Stomach smooth muscle (tissue), 2 donors: Measurements from ENCODE around the gene MAN1B1.

Experiments used
- H3K27ac ChIP-seq: one replicate; pipeline ENCODE4 v1.7.0; 2013; ENCODE audit warnings: mild to moderate bottlenecking, low read length, inconsistent platforms
- H3K27me3 ChIP-seq, 2 donors: one replicate each; pipeline ENCODE4 v1.7.0; 2013; ENCODE audit warnings: low read length in 2 of 2; ENCODE audit not compliant: insufficient read depth in 2 of 2, control insufficient read depth in 1 of 2
- H3K36me3 ChIP-seq, 2 donors: one replicate each; pipeline ENCODE4 v1.7.0; 2013; ENCODE audit warnings: low read length in 2 of 2; ENCODE audit not compliant: control insufficient read depth in 2 of 2, insufficient read depth in 2 of 2
- H3K4me1 ChIP-seq: one replicate; pipeline ENCODE4 v1.7.0; 2013; ENCODE audit warnings: low read length; ENCODE audit not compliant: control insufficient read depth, insufficient read depth
- H3K4me3 ChIP-seq, 2 donors: one replicate each; pipeline ENCODE4 v1.7.0; 2013; ENCODE audit warnings: low read length in 2 of 2
- H3K9ac ChIP-seq, 2 donors: one replicate each; pipeline ENCODE4 v1.7.0; 2013; ENCODE audit warnings: low read length in 2 of 2, mild to moderate bottlenecking in 1 of 2
- H3K9me3 ChIP-seq, 2 donors: one replicate each; pipeline ENCODE4 v1.7.0; 2013; ENCODE audit warnings: low read length in 2 of 2; ENCODE audit not compliant: control insufficient read depth in 2 of 2
- donor health status: healthy.
- donor health status: Pancreatic carcinoma.

The MAN1B1 gene

GRCh38 chr9:137044502-137045177, 42.1 kb upstream of the MAN1B1 start:
- Histone ChIP-seq H3K27ac (peak overlapping the region; percentile 46), H3K4me1 (peaks cover 29% of the 10 kb centered on the region), H3K36me3 (peaks cover 2% of the 10 kb centered on the region in 2 donors), H3K9me3 (no peaks in the 10 kb centered on the region), H3K27me3 (peaks cover 20 to 23% of the 10 kb centered on the region in 2 donors), H3K9ac (peak overlapping the region; percentile 59 to 66), H3K4me3 (peak overlapping the region; percentile 65 to 78)

- peaks cover 29% of the 10 kb centered on the region for H3K4me1 ChIP-seq
- peaks cover 25 to 32% of the 10 kb centered on the region in 2 donors for H3K27me3 ChIP-seq
- H3K27ac ChIP-seq = peak overlapping the region; percentile 24
- H3K4me3 ChIP-seq = peak overlapping the region; percentile 69 to 78
- peak overlapping the region; percentile 59 to 66 for H3K9ac ChIP-seq
- H3K36me3 ChIP-seq = no peaks in the 10 kb centered on the region
- H3K9me3 ChIP-seq = no peaks in the 10 kb centered on the region
Measured at GRCh38 chr9:137045294-137046087, 41.3 kb upstream of the MAN1B1 start.

GRCh38 chr9:137046088-137046787, 40.5 kb upstream of the MAN1B1 start, which contains the start of gene NPDC1:
Gene NPDC1 (minus strand): TSS chr9:137046177. CDS start chr9:137045989, 188 bp downstream.
- Histone ChIP-seq H3K9ac (peak within 1 kb of the TSS; percentile 59 to 66), H3K9me3 (no peaks in the 10 kb centered on the region), H3K27ac (peak within 1 kb of the TSS; percentile 24), H3K36me3 (no peaks in the 10 kb centered on the region), H3K4me3 (peak within 1 kb of the TSS; percentile 69 to 78), H3K4me1 (peaks cover 29% of the 10 kb centered on the region), H3K27me3 (peaks cover 31 to 39% of the 10 kb centered on the region in 2 donors)

- peaks cover 44 to 63% of the 10 kb centered on the region in 2 donors for H3K27me3 ChIP-seq
- peaks cover 40% of the 10 kb centered on the region for H3K4me1 ChIP-seq
- H3K4me3 ChIP-seq = no peak overlapping the region
- no peaks in the 10 kb centered on the region for H3K36me3 ChIP-seq
- H3K9me3 ChIP-seq = no peaks in the 10 kb centered on the region
- no peak overlapping the region for H3K9ac ChIP-seq
- H3K27ac ChIP-seq = no peak overlapping the region
Measured at GRCh38 chr9:137048655-137049543, 37.9 kb upstream of the MAN1B1 start.

DNA sequence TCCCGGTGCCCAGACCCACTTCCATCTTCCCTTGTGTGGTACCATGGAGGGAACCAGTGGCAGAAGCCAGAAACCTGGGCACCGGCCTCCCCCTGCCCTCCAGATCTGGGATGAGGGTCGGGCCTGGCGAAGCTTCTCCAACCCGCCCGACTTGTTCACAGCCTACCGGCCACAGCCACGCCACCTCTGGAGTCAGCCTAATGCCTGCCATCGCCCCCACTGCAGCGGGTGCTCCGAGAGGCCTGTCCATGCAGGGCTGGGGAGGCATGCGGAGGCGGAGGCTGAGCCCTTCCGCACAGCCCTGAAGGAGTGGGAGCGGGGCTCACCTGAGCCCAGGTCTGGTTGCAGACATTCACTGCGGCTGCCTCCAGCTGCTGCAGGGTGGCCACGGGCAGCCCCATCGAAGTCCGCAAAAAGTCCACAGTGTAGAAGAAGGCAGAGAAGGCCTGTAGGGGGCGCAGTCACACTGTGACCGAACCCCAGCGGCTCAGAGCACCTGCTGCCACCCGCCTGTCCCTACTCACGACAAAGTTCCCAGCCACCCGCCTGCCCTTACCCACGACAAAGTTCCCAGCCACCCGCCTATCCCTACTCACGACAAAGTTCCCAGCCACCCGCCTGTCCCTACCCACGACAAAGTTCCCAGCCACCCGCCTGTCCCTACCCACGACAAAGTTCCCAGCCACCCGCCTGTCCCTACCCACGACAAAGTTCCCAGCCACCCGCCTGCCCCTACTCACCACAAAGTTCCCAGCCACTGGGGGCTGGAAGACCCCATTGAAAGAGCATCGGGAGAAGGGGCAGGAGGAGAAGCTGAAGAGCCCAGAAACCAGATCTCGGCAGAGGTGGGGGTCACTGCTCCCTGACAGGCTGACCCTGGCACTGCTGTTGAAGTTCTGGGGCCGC, 37.0 kb upstream of the MAN1B1 start:
- H3K27ac ChIP-seq = no peak overlapping the region
- H3K4me3 ChIP-seq = no peak overlapping the region
- no peaks in the 10 kb centered on the region for H3K36me3 ChIP-seq
- peaks cover 40% of the 10 kb centered on the region for H3K4me1 ChIP-seq
- H3K9me3 ChIP-seq = no peaks in the 10 kb centered on the region
- no peak overlapping the region for H3K9ac ChIP-seq
- peaks cover 44 to 63% of the 10 kb centered on the region in 2 donors for H3K27me3 ChIP-seq

- Histone ChIP-seq H3K36me3 (no peaks in the 10 kb centered on the region), H3K4me3 (no peak overlapping the region), H3K27ac (no peak overlapping the region), H3K27me3 (peaks cover 44 to 63% of the 10 kb centered on the region in 2 donors), H3K9ac (no peak overlapping the region), H3K4me1 (peaks cover 42% of the 10 kb centered on the region), H3K9me3 (no peaks in the 10 kb centered on the region)
Measured at GRCh38 chr9:137050570-137050969, 36.2 kb upstream of the MAN1B1 start.

GRCh38 chr9:137051145-137051724, 35.5 kb upstream of the MAN1B1 start:
- no peak overlapping the region for H3K4me3 ChIP-seq
- peaks cover 44 to 63% of the 10 kb centered on the region in 2 donors for H3K27me3 ChIP-seq
- H3K9me3 ChIP-seq = no peaks in the 10 kb centered on the region

DNA sequence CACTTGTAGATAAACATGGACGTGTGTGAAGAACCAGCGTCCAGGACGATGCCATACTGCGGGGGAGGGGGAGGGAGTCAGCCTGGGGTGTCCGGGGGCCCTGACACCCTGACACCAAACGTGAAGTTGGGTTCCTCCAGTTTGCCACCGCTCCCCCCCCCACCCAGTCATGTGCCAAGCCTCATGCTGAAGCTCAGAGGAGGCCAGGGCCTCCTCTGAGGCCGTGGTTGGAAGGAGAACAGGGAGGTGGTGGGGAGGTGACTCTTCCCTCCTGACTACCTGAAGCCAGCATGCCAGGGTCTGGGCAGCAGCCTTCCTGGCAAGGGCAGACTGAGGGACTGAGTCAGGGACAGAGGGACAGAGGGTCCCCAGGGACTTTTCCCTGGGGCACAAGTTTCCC, 34.5 kb upstream of the MAN1B1 start:
- Histone ChIP-seq H3K27ac (no peak overlapping the region), H3K27me3 (peaks cover 42 to 61% of the 10 kb centered on the region in 2 donors), H3K4me3 (no peak overlapping the region), H3K36me3 (no peaks in the 10 kb centered on the region), H3K9me3 (no peaks in the 10 kb centered on the region), H3K4me1 (peaks cover 43% of the 10 kb centered on the region), H3K9ac (no peak overlapping the region)

More at GRCh38 chr9:137051145-137051724, 35.5 kb upstream of the MAN1B1 start:
- Histone ChIP-seq H3K36me3 (no peaks in the 10 kb centered on the region), H3K4me1 (peaks cover 44% of the 10 kb centered on the region), H3K27ac (no peak overlapping the region), H3K9ac (no peak overlapping the region)
